Gastroesophageal sphincter (tissue), 3 donors: ENCODE measurements around the gene SYT8.

Experiments used
- EP300 ChIP-seq: sonication (generic); formaldehyde crosslinking; IDR thresholded peaks from one replicate; pipeline ENCODE4 v1.6.1; 2017; ENCODE audit warnings: antibody characterized with exemption, mild to moderate bottlenecking
- POLR2A ChIP-seq, 2 donors: fragments of 450-650 bp; IDR thresholded peaks; one replicate each; pipeline ENCODE4 v1.6.1; 2017; ENCODE audit warnings: antibody characterized with exemption in 2 of 2, mild to moderate bottlenecking in 2 of 2, moderate library complexity in 1 of 2
- POLR2AphosphoS5 ChIP-seq: sonication (generic); formaldehyde crosslinking; IDR thresholded peaks from one replicate; pipeline ENCODE4 v1.6.1; 2017; ENCODE audit warnings: antibody characterized with exemption
- TF ChIP-seq, protein P1 (sequence below), 4 experiments: fragments of 200-600 bp in 2 of 4; fragments of 450-650 bp in 2 of 4; sonication (generic) in 1 of 4; IDR thresholded peaks; one replicate each; pipeline ENCODE4 v1.5.1; 2017 to 2019; ENCODE audit warnings: antibody characterized with exemption in 4 of 4, mild to moderate bottlenecking in 2 of 4, moderate library complexity in 2 of 4

DNA sequence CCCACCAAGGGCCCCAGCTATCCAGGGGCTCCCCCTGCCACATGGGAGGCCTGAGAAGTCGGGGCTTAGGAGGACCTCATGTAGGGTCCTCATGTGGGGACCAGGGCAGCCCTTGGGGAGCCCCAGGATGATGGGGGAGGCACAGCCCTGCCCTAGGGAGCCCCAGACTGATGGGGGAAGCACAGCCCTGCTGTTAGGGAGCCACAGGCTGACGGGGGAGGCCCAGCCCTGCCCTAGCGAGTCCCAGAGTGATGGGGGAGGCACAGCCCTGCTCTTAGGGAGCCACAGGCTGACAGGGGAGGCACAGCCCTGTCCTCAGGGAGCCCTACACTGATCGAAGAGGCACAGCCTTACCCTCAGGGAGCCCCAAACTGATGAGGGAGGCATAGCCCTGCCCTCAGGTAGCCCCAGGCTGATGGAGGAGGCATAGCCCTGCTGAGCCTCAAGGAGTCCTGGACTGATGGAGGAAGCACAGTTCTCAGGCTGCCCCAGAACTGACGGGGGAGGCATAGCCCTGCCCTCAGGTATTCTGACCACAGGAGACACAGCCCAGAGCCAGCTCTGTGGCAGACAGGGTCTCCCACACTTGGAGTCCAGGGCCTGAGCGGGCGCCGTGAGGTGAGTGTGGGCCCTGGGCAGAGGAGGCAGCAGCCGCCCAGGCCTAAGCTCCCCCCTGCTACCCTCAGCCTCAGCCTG is 46.1 kb downstream of the SYT8 start:
- TF ChIP-seq POLR2A (IDR thresholded peaks at IDR 0.05): no peak
- TF ChIP-seq, protein P1, sequence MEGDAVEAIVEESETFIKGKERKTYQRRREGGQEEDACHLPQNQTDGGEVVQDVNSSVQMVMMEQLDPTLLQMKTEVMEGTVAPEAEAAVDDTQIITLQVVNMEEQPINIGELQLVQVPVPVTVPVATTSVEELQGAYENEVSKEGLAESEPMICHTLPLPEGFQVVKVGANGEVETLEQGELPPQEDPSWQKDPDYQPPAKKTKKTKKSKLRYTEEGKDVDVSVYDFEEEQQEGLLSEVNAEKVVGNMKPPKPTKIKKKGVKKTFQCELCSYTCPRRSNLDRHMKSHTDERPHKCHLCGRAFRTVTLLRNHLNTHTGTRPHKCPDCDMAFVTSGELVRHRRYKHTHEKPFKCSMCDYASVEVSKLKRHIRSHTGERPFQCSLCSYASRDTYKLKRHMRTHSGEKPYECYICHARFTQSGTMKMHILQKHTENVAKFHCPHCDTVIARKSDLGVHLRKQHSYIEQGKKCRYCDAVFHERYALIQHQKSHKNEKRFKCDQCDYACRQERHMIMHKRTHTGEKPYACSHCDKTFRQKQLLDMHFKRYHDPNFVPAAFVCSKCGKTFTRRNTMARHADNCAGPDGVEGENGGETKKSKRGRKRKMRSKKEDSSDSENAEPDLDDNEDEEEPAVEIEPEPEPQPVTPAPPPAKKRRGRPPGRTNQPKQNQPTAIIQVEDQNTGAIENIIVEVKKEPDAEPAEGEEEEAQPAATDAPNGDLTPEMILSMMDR (IDR thresholded peaks at IDR 0.05): no peak
- no peak for TF ChIP-seq POLR2AphosphoS5
- TF ChIP-seq EP300: no peak
